Common myeloid progenitor, CD34-positive (primary cell): ENCODE results near the gene C2orf42.
"Not testable (repeated sequence)": the region's sequence is repeated elsewhere in the genome, so short reads cannot be mapped to it uniquely, and the experiment has no call there.

ENCODE experiments used
- CTCF ChIA-PET: fragments of 350-600 bp; sonication (Branson Sonifier 250); formaldehyde crosslinking; loops from one replicate; lab custom pipeline; 2021; ENCODE audit warnings: antibody characterized with exemption; lab: Charles Lee
- POLR2A ChIA-PET: fragments of 350-600 bp; sonication (Branson Sonifier 250); formaldehyde crosslinking; loops from one replicate; lab custom pipeline; 2021; ENCODE audit warnings: antibody characterized with exemption; lab: Charles Lee
- DNase-seq, 3 donors: peaks; one replicate each; pipeline versions ENCODE4 v3.0.0 to v3.0.0-alpha.2; 2013
- H3K27ac ChIP-seq, 2 experiments: 1 replicate in 1 of 2; 2 replicates in 1 of 2; pipeline ENCODE4 v1.7.0; 2013; ENCODE audit warnings: inconsistent platforms in 2 of 2, low read length in 2 of 2, mild to moderate bottlenecking in 2 of 2, low read depth in 1 of 2, moderate library complexity in 1 of 2; ENCODE audit not compliant: severe bottlenecking in 2 of 2, insufficient read depth in 1 of 2, poor library complexity in 1 of 2
- H3K27me3 ChIP-seq, 5 experiments: replicated peaks in 2 of 5; 1 replicate in 3 of 5; 2 replicates in 2 of 5; pipeline versions ENCODE4 v1.6.1 to v1.7.0; 2013; ENCODE audit warnings: low read length in 4 of 5, mild to moderate bottlenecking in 2 of 5, moderate library complexity in 2 of 5, inconsistent platforms in 1 of 5; ENCODE audit not compliant: insufficient read depth in 5 of 5, control insufficient read depth in 4 of 5
- H3K36me3 ChIP-seq, 4 experiments: 1 replicate in 2 of 4; 2 replicates in 2 of 4; pipeline versions ENCODE4 v1.6.1 to v1.7.0; 2013; ENCODE audit warnings: low read length in 3 of 4, control low read depth in 1 of 4, mild to moderate bottlenecking in 1 of 4; ENCODE audit not compliant: control insufficient read depth in 4 of 4, insufficient read depth in 4 of 4
- H3K4me1 ChIP-seq, 4 experiments: 1 replicate in 3 of 4; 2 replicates in 1 of 4; pipeline versions ENCODE4 v1.6.1 to v1.7.1; 2013; ENCODE audit warnings: low read length in 3 of 4, mild to moderate bottlenecking in 3 of 4, control low read depth in 1 of 4, inconsistent platforms in 1 of 4, moderate library complexity in 1 of 4; ENCODE audit not compliant: control insufficient read depth in 4 of 4, insufficient read depth in 4 of 4; ENCODE audit errors: control extremely low read depth in 1 of 4
- H3K4me3 ChIP-seq, 7 experiments: 1 replicate in 4 of 7; 2 replicates in 3 of 7; pipeline versions ENCODE4 v1.5.1 to v1.7.0; 2013; ENCODE audit warnings: mild to moderate bottlenecking in 7 of 7, low read length in 6 of 7, moderate library complexity in 6 of 7, inconsistent platforms in 2 of 7, low read depth in 2 of 7, control low read depth in 1 of 7; ENCODE audit not compliant: insufficient read depth in 4 of 7, control insufficient read depth in 1 of 7; ENCODE audit errors: extremely low read depth in 1 of 7
- H3K9me3 ChIP-seq, 5 experiments: 1 replicate in 4 of 5; 2 replicates in 1 of 5; pipeline versions ENCODE4 v1.6.1 to v1.7.1; 2013; ENCODE audit warnings: low read length in 4 of 5, mild to moderate bottlenecking in 2 of 5, inconsistent platforms in 1 of 5, low read depth in 1 of 5, moderate library complexity in 1 of 5; ENCODE audit not compliant: control insufficient read depth in 4 of 5, insufficient read depth in 2 of 5; ENCODE audit errors: control extremely low read depth in 1 of 5
- WGBS: methylation state at CpG from one replicate; pipeline ENCODE4 v1.1.5; 2013; ENCODE audit not compliant: insufficient coverage; 5-methylcytosine and 5-hydroxymethylcytosine counted together

The C2orf42 gene

GRCh38 chr2:70133491-70134322, 57.1 kb downstream of the C2orf42 start:
- POLR2A ChIA-PET: interaction anchor here (0.6 to 3.1 kb wide), 7 partner anchors 8 to 46 kb away, joined by 3 to 20 read pairs (median 4); partner anchors contain the start of gene PCBP1
- peaks cover 40 to 82% (median 67%) of the 10 kb centered on the region in 4 experiments for H3K4me1 ChIP-seq
- no peaks in the 10 kb centered on the region for H3K9me3 ChIP-seq
- peak overlapping the region; percentile 7 to 90 for H3K27ac ChIP-seq
- peak overlapping the region in 3 of 7 experiments; percentile 28 to 61 (median 37) for H3K4me3 ChIP-seq
- 34% methylated on average over 9 of the region's 10 CpGs for WGBS
- DNase-seq: peak in 2 of 3 donors; percentile 66 to 73
- no peaks in the 10 kb centered on the region for H3K36me3 ChIP-seq
- CTCF ChIA-PET: interaction anchor here (0.6 to 3.6 kb wide), 10 partner anchors 9 to 221 kb away, joined by 3 to 28 read pairs (median 8); no protein-coding TSS in a partner anchor
- no peaks in the 10 kb centered on the region for H3K27me3 ChIP-seq

GRCh38 chr2:70133127-70133452, 57.7 kb downstream of the C2orf42 start:
- ChIA-PET POLR2A (interaction anchor here (1.0 to 3.1 kb wide), 6 partner anchors 9 to 218 kb away, joined by 3 to 20 read pairs (median 4); partner anchors contain the start of genes MXD1 and PCBP1), CTCF (interaction anchor here (0.6 to 3.6 kb wide), 10 partner anchors 10 to 231 kb away, joined by 3 to 28 read pairs (median 8); no protein-coding TSS in a partner anchor)
- Histone ChIP-seq H3K4me1 (peaks cover 41 to 84% (median 71%) of the 10 kb centered on the region in 4 experiments), H3K9me3 (no peaks in the 10 kb centered on the region), H3K27ac (peak overlapping the region; percentile 52 to 90), H3K27me3 (no peaks in the 10 kb centered on the region), H3K36me3 (no peaks in the 10 kb centered on the region), H3K4me3 (peak overlapping the region in 5 of 7 experiments; percentile 6 to 65 (median 27))
- no peak for DNase-seq
- WGBS: 83% methylated on average over 1 of the region's 1 CpG

DNA sequence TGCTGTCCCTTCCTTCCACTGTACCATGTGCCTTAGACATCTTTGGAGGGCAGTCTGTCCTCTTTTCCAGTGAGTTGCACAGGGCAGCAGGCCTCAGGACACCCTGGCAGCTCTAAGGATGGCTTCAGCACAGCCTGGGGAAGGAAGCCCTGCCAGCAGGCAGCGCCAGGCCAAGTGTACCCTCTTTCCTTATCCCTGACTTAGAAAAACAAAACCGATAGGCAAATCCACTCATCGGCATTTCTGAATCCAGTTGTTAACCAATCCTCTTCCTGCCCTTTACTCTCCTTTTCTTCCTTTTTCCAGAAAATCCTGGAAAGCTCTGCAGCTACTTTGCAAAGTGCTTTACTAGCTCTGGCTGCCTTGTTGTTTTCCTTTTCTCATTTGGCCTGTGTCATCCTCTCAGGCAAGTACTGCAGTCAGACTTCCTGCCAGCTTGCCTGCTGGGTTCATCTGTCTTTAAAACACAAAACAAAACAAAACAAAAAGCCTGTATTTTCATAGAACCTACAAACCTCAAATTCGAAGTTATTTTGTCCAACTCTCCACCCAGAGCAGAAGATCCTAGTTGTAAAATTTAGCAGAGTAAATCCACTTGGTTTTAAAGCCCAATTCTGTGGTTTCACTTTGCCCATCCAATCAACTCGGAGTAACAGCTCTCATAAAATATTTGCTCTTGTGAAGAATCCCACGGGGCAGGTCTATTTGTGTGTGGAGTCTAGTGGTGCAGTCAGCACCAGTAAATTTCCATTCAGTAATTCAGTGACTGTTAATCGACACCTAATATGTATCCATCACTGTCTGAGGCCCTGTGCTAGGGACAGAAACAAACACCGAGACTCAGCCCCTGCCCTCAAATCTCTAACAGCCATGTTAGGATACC, 58.3 kb downstream of the C2orf42 start:
- Histone ChIP-seq H3K27ac (peak overlapping the region; percentile 52 to 90), H3K36me3 (no peaks in the 10 kb centered on the region), H3K9me3 (no peaks in the 10 kb centered on the region), H3K27me3 (no peaks in the 10 kb centered on the region), H3K4me3 (peak overlapping the region in 6 of 7 experiments; percentile 17 to 65 (median 44)), H3K4me1 (peaks cover 45 to 84% (median 72%) of the 10 kb centered on the region in 4 experiments)
- ChIA-PET CTCF (interaction anchor here (0.6 to 3.6 kb wide), 11 partner anchors 10 to 231 kb away, joined by 3 to 28 read pairs (median 8); no protein-coding TSS in a partner anchor), POLR2A (interaction anchor here (0.7 to 3.1 kb wide), 4 partner anchors 9 to 552 kb away, joined by 3 to 20 read pairs (median 4); partner anchors contain the start of genes MXD1 and PCBP1)
- WGBS: 27% methylated on average over 5 of the region's 8 CpGs
- DNase-seq: peak in 2 of 3 donors; percentile 83 to 88

DNA sequence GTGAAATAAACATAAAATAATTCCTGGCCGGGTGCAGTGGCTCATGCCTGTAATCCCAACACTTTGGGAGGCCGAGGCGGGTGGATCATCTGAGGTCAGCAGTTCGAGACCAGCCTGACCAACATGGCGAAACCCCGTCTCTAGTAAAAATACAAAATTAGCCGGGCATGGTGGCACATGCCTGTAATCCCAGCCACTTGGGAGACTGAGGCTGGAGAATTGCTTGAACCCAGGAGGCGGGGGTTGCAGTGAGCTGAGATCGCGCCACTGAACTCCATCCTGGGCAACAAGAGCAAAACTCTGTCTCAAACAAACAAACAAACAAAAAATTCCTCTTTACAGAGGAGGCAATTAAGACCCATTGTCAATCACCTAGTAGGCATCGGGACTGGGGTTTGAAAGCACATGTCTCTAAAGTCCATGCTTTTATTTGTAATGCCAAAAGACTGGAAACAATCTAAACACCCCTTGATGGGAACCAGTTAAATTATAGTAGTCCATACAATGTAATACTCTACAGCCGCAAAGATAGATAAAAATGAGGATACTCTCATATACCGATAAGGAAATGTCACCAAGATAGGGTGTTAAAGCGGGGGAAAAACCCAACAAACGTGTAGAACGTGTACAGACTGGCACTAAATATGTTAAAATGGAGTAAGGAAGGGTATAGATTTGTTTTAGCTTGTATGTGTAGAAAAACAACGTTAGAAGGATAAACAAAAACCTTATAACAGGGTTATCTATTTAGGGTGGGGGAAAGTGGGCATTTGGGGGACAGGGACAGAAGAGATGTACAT, 59.3 kb downstream of the C2orf42 start:
- H3K9me3 ChIP-seq, H3K36me3 ChIP-seq, H3K27me3 ChIP-seq, DNase-seq: not testable (repeated sequence)
- ChIA-PET POLR2A (interaction anchor here (0.6 to 3.1 kb wide), 5 partner anchors 7 to 551 kb away, joined by 3 to 20 read pairs (median 4); partner anchors contain the start of genes MXD1 and PCBP1), CTCF (interaction anchor here (1.2 to 3.6 kb wide), 8 partner anchors 9 to 230 kb away, joined by 3 to 28 read pairs (median 10); no protein-coding TSS in a partner anchor)
- Histone ChIP-seq H3K4me1 (peaks cover 47 to 84% (median 72%) of the 10 kb centered on the region in 4 experiments), H3K4me3 (peak overlapping the region in 3 of 7 experiments; percentile 16 to 65 (median 61)), H3K27ac (peak overlapping the region; percentile 52 to 90)
- whole genome bisulfite sequencing: 96% methylated on average over 10 of the region's 17 CpGs

DNA sequence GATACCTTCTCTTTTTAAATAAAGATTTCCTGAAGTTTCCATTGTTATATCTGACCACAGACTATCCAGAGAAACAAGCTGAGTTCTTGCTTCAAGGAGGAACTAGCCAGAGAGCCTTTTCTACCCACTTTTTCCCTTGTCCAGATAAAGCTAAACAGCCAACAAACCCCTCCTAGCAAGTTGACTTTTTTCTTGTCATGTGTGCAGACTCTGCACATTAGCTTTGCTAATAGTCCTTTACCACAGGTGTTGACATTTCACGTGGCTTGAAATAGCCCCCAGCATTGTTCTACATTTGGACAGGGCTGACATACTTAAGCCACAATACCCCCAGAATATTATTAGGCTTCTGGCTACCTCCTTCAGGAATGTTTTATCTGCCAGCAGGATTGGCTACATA, 62.8 kb downstream of the C2orf42 start:
- no peaks in the 10 kb centered on the region for H3K27me3 ChIP-seq
- 9% methylated on average over 1 of the region's 1 CpG for WGBS
- peak in 1 of 3 donors; percentile 39 for DNase-seq
- POLR2A ChIA-PET: interaction anchor here (1.7 kb wide), 1 partner anchor 39 kb away, joined by 6 read pairs; no protein-coding TSS in a partner anchor
- peak overlapping the region in 1 of 2 experiments; percentile 47 for H3K27ac ChIP-seq
- H3K4me1 ChIP-seq: peaks cover 34 to 82% (median 68%) of the 10 kb centered on the region in 4 experiments
- no peak overlapping the region for H3K4me3 ChIP-seq
- no peaks in the 10 kb centered on the region for H3K9me3 ChIP-seq
- no peaks in the 10 kb centered on the region for H3K36me3 ChIP-seq
- CTCF ChIA-PET: interaction anchor here (0.7 to 1.1 kb wide), 4 partner anchors 11 to 15 kb away, joined by 3 read pairs; no protein-coding TSS in a partner anchor

DNA sequence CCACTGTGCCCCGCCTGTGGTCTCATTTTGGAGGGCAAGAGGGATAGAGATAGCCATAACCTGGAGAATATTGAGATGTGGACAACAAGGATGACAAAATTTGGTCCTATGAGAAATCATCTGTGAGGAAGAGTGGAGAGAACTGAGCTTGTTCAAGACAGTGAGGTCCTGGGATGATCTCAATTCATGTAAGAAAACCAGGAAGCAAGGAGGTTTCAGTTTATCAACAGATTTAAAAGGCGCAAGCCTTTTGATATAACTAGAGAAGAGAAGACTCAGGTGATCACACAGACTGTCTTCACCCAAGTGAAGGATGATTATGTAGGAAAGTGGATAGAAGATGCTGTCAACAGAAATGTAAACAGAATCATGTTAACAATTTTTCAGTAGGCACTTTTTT, 64.4 kb downstream of the C2orf42 start:
- Histone ChIP-seq H3K4me3 (no peak overlapping the region), H3K36me3 (no peaks in the 10 kb centered on the region), H3K27me3 (no peaks in the 10 kb centered on the region), H3K9me3 (no peaks in the 10 kb centered on the region), H3K27ac (no peak overlapping the region), H3K4me1 (peaks cover 31 to 81% (median 60%) of the 10 kb centered on the region in 4 experiments)
- ChIA-PET POLR2A (interaction anchor here (0.7 to 1.5 kb wide), 2 partner anchors 15 to 211 kb away, joined by 3 read pairs; partner anchors contain the start of gene MXD1), CTCF (interaction anchor here (1.3 to 3.6 kb wide), 3 partner anchors 11 to 22 kb away, joined by 3 to 28 read pairs (median 11); no protein-coding TSS in a partner anchor)
- 100% methylated on average over 1 of the region's 2 CpGs for WGBS
- DNase-seq: no peak
